ENCODE measurements around the gene PHF19.
A peak's percentile ranks its signal among the peaks of the same experiment; 100 is the strongest.

PHF19 gene

DNA sequence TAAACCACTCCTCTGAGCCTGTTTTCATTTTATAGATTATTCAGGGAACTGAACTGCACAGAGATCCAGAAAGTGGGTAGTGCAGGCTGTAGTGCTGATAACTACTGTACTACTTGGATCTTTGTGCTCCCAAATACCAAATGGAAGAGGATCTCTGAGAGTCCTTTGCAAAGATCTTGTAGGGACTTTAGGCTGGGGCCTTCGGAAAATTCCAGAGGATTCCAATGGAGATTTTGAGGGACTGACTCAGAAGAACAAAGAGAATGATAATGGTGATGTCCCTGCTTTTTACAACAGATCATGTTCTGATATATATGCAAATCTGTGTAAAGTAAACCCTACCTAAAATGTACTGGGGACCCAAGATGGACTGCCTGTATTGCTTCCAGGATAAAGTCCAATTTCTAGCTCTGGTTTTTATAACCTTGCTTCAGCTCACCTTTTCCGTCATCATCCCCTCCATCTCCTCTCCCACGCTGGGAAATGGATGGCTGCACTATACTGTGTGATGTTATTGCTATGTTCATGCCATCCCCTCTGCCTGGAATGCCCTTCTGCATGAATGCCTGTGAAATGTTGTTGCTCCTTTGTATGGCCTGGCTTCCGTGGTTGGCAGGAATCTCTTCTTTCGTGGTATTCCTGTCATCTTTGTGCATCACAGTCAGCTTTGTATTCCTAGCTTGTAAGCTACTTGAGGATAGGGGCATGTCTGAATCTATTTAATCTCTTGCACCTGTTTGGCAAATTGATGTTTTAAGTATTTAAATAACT lies 24.6 kb downstream of the PHF19 start:
- no peak for DNase-seq

- no peak for DNase-seq
Measured at GRCh38 chr9:120851449-120851848, 25.5 kb downstream of the PHF19 start.

DNA sequence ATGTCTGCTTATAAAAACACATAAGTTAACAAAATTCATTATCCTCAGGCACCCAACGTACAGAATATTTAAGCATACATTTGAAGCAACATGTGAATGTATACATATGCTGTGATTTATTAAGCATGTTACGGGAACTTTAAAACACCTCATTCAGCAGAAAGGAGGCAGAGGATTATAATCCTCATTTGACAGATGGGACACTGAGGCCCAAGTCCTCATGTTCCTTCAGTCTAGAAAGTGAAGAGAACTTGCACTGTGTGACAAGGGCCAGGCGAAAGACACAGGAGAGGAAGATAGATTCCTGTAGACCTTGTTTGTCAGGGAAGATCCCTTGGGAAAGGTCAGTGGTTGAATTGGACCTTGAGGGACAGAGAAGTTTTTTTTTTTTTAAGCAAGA lies 26.7 kb downstream of the PHF19 start:
- no peak for DNase-seq

DNA sequence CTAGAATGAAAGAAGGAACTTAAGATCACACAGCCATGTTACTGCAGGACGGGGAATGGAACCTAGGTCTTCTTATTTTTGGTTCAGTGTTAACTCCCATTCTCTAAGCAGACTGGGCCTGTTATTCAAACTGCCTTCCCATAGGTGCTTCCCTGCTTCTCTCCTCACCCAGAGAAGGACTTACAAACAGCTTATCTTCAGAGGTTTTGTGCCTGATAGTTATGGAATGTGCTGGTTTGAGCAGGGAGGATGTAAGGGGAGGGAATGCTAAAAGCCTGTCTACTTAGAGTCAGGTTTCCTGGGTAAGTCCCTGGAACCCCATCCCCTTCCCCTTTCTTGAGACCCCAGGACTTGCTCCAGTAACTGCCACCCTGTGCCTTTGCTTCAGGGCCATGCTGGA lies 30.1 kb downstream of the PHF19 start:
- DNase-seq, result no peak

GRCh38 chr9:120846251-120846889 lies 30.6 kb downstream of the PHF19 start:
- DNase-seq, result no peak

DNA sequence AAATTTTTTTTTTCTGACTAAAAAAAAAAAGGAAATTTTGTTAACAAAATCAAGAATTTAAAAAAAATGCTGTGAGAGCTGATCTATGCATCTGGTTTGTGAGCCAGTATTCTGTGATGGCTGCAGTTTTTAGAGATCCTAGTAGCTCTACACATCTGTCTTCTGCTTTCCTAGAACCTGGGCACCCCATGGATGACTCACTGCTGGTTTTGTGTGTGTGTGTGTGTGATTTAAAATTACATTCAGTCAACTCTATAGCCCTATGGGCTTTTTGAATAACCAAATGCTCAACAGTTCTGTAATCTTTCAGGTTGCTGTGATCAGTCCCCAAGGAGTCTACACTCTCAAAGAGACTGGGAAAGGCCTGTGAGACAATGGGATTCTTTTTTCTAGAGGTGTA lies 31.7 kb downstream of the PHF19 start:
- DNase-seq, result peak; percentile 54 to 66

DNA sequence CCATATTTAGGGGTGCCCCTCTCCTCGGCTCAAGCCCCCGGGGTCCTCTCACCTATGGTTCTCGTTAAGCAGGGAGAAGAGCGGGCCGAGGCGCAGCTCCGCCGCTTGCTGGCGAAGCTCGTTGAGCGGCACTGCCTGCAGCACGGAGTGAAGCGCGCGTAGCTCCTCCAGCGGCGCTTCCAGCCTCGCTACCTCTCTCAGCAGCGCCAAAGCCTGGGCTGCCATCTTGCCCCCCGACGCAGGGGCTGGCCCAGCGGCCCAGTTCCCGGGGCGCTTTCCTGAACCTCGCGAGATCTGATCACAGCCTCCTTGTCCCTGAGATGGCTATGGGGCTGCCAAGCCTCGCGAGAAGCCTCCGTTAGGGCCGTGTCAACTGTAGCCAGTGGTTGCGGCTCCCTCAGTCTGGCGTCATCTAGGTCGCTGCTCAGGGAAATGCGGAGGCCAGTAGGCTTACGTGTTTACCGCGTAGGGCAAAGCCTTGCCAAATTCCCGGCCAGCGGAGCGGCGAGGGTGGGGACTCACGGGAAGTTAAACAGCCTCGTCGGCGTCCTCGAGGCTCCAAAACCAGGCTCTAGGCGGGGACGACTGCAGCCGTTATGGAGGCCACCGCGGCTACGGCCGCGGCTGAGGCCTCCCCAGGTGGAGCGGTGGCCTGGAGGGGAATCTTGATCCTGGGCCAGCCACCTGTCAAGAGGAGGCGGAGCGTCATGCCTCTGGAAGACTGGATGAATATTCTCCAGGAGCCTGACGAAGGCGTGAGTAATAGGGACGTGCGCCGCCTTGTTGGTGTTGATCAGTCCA lies 34.1 kb downstream of the PHF19 start, which contains the start of gene PSMD5:
PSMD5 (minus strand) TSS at position 238 of the 801 bp plus-strand sequence; CDS start at position 225, 13 bp downstream.
- DNase-seq, result peak; percentile 94 to 97

GRCh38 chr9:120841930-120842684 lies 34.9 kb downstream of the PHF19 start:
- peak in 1 of 2 experiments; percentile 36 for DNase-seq

DNA sequence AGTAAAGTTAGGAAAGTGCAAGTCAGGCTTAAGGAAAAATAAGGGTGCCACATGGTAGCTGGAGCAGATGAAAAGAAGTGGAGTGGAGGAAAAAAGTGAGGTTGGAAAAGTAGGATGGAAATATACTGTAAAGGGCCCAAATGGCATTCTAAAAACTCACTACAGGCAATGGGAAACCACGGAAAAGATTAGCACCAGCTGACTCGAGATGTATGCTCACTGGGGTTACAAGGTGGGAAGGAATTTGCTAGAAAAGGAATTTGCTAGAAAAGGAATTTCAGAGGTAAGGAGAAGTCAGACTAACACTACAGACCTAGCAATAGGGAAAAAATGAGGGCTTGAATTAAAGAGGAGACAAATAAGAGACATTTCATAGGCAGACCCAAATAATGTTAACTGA lies 37.8 kb downstream of the PHF19 start:
- no peak for DNase-seq

GRCh38 chr9:120837921-120838320 lies 39.1 kb downstream of the PHF19 start:
- no peak for DNase-seq

GRCh38 chr9:120833325-120833724 lies 43.7 kb downstream of the PHF19 start:
- DNase-seq, result no peak

- DNase-seq, result no peak
Measured at GRCh38 chr9:120832807-120833206, 44.2 kb downstream of the PHF19 start.

DNA sequence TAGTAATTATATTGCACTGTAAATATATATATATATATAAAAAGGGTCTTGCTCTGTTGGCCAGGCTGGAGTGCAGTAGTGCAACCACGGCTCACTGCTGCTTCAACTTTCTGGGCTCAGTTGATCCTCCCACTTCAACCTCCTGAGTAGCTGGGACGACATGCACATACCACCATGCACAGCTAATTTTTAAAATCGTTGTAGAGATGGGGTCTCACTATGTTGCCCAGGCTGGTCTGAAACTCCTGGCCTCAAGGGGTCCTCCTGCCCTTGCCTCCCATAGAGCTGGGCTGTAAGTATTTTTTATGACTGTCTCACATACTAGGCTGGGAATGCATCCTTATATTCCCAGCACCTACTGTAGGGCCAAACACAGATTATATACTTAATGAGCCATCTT lies 46.1 kb downstream of the PHF19 start:
- DNase-seq, result no peak

DNA sequence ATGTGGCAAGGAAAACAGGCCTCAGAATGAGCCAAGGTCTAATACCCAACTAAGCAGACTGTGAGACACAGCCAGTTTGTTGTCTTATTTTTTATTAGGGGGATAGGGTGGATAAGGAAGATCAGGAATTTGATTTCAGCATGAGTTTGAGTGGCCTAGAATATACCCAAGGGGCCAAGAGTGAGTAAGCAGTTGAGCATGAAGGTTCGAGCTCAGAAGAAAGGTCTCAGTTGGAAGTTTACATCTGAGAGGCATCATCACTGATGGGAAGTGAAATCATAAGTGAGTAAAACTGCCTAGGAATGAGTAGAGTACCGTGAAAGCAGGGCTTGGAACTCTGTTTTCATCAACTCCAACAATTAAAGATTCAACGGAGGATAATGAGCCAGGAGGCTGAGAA lies 46.8 kb downstream of the PHF19 start:
- DNase-seq, result no peak

DNA sequence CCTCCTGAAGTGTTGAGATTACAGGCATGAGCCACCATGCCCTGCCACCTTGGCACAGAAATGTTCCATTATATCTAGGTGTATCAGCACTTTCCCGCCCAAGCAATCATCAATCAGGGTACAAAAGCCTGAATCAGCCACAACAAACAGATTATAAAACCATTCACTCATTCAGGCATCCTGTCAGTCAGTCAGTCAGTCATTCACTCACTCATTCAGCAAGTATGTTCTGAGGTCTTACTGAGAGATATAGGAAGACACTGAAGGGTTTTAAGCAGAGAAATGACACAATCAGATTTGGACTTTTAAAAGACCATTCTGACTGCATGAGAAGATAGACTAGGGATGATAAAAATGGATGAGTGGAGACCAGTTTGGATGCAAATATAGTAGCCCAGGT lies 47.3 kb downstream of the PHF19 start:
- no peak for DNase-seq

DNA sequence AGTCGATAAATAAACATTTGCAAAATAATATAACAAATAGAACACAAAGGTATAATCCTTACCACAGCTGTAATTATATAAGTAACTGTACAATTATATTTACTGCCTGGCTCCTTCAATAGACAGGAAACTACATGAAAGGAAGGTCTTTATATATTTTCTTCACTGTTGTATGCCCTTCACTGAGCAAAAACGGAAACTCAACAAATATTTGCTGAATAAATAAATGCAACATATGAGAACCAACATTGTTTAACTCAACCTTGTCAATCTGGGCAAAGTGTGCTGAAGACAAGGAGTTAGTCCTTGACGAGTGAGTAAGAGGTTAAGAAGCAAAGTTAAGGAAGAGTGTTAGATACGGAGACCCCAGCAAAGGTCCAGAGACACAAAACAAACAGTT lies 56.9 kb downstream of the PHF19 start:
- DNase-seq, result no peak

DNA sequence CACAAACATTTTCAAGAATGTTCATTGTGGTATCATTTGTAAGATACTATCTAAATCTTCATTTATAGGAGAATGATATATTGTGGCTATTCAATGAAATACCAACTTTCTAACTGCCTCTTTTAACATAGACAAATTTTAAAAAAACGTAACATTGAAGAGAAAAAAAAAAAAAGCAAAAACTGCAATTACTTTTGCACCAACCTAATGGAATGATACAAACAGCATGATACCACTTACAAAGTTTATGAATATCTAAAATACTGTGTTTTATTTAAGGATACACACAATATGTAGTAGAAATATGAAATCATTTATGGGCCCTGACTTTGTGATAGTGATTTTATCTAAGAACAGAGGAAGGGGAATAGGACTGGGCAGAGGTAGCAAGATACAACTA lies 58.4 kb downstream of the PHF19 start:
- DNase-seq, result no peak

DNA sequence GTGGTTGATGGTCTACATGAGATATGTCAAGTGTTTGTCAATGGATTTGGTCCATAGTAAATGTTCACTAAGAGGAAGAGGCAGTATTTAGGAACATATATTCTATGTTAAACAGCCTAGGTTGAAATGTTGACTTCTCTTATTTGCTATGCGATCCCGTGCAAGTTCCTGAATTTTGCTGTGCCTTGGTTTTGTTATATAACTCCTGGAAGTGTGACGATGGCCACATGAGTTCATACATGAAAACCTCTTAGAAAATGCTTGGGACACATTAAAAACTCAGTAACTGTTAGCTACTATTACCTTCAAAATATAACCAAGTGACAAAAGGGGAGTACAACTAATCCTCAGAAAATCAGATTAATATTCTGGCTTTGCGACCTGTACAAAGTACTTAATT lies 61.9 kb downstream of the PHF19 start:
- DNase-seq, result no peak

DNA sequence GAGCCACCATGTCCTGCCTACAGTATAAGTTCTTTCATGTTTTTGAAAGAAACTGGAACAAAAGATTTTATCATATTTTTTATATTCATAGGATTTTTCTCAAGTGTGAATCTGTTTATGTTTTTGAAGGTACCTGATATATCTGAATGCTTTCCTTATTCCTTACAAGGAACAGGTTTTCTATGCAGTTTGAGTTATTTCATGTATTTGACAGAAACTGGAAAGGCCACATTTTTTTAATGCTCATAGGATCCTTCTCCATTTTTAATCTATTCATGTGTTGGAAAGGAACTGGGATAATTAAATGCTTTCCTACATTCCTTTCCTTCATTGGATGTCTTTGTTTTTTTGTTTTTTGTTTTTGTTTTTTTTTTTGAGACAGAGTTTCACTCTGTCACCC lies 68.1 kb downstream of the PHF19 start:
- no peak for DNase-seq

GRCh38 chr9:120807607-120808379 lies 69.2 kb downstream of the PHF19 start:
- DNase-seq, result no peak

Measured in activated CD4-positive, alpha-beta T cell treated with anti-CD3 and anti-CD28 coated beads, Interleukin-2, amount 50 U/mL, for 48 hours (primary cell).